ENCODE measurements around the gene USP31. TPM values are rescaled to one million over a fixed set of nuclear protein-coding genes. Genes with fewer than 3 reads are reported as not detected.

USP31 gene
- total and polyA plus RNA-seq, 2 of the 13 experiments (the other 11 are each of a cell fraction or from before 2014, with no cell fraction given): 22.5 to 23.3 TPM

- peak; percentile 46 for TF ChIP-seq TFDP2 (CRISPR knock-in tag; IDR thresholded peaks at IDR 0.05)
- 0 out of 2 replicates have a peak, but pooled peaks have one; percentile 44 for TF ChIP-seq ZNF503 (CRISPR knock-in tag; IDR thresholded peaks at IDR 0.05)
- TF ChIP-seq SIN3B (IDR thresholded peaks at IDR 0.05; ENCODE audit: low read length): 0 out of 2 replicates have a peak, but pooled peaks have one; percentile 8
- peak; percentile 77; the same call in 1 of the 2 replicates for TF ChIP-seq ZBTB25 (CRISPR knock-in tag; IDR thresholded peaks at IDR 0.05)
- TF ChIP-seq LBX2 (CRISPR knock-in tag; IDR thresholded peaks at IDR 0.05; ENCODE audit: borderline replicate concordance): no peak
- 0 out of 2 replicates have a peak, but pooled peaks have one; percentile 11 for TF ChIP-seq KDM1A (CRISPR knock-in tag; IDR thresholded peaks at IDR 0.05)
- TF ChIP-seq HMGXB3 (CRISPR knock-in tag; IDR thresholded peaks at IDR 0.05; ENCODE audit: borderline replicate concordance): peak; percentile 14; the same call in 1 of the 2 replicates
- no peak for TF ChIP-seq NFRKB (IDR thresholded peaks at IDR 0.05)
- TF ChIP-seq TAF15 (IDR thresholded peaks at IDR 0.05; ENCODE audit: low read depth, low read length, poor library complexity, severe bottlenecking): no peak
- no peak for TF ChIP-seq ZNF260 (CRISPR knock-in tag; IDR thresholded peaks at IDR 0.05; ENCODE audit: borderline replicate concordance, low read depth)
- TF ChIP-seq PRMT3 (CRISPR knock-in tag; IDR thresholded peaks at IDR 0.05; ENCODE audit: borderline replicate concordance, low read depth): no peak
- TF ChIP-seq SP140L (CRISPR knock-in tag; IDR thresholded peaks at IDR 0.05; ENCODE audit: borderline replicate concordance): 0 out of 2 replicates have a peak, but pooled peaks have one; percentile 48
- TF ChIP-seq HES4 (CRISPR knock-in tag; IDR thresholded peaks at IDR 0.05; ENCODE audit: borderline replicate concordance): no peak
- TF ChIP-seq MTERF4 (CRISPR knock-in tag; IDR thresholded peaks at IDR 0.05): peak; percentile 92; the same call in 1 of the 2 replicates
- peak; percentile 63 for TF ChIP-seq ZKSCAN8 (CRISPR knock-in tag; IDR thresholded peaks at IDR 0.05; ENCODE audit: borderline replicate concordance)
- peak; percentile 66 for TF ChIP-seq TBL1XR1 (IDR thresholded peaks at IDR 0.05; ENCODE audit: borderline replicate concordance, low read length, partially characterized antibody)
- peak; percentile 23; the same call in 1 of the 2 replicates for TF ChIP-seq SPEN (CRISPR knock-in tag; IDR thresholded peaks at IDR 0.05; ENCODE audit: low read depth)
Observed at GRCh38 chr16:23104032-23104955, 45.0 kb downstream of the USP31 start (continued).

Data from HepG2 (cell line).